EH (cell line): Measurements from ENCODE around the gene DHRS9.
"Not testable (repeated sequence)": the region's sequence is repeated elsewhere in the genome, so short reads cannot be mapped to it uniquely, and the experiment has no call there.

Source experiments
- DNase-seq: peaks from one replicate; pipeline ENCODE4 v3.0.0-alpha.2; 2015; ENCODE audit warnings: low read depth

Gene DHRS9

DNA sequence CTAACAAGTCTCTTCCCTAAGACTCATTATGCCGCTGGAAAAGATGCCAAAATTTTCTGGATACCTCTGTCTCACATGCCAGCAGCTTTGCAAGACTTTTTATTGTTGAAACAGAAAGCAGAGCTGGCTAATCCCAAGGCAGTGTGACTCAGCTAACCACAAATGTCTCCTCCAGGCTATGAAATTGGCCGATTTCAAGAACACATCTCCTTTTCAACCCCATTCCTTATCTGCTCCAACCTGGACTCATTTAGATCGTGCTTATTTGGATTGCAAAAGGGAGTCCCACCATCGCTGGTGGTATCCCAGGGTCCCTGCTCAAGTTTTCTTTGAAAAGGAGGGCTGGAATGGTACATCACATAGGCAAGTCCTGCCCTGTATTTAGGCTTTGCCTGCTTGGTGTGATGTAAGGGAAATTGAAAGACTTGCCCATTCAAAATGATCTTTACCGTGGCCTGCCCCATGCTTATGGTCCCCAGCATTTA, 26.3 kb downstream of the DHRS9 start:
- DNase-seq, result peak; percentile 89

DNA sequence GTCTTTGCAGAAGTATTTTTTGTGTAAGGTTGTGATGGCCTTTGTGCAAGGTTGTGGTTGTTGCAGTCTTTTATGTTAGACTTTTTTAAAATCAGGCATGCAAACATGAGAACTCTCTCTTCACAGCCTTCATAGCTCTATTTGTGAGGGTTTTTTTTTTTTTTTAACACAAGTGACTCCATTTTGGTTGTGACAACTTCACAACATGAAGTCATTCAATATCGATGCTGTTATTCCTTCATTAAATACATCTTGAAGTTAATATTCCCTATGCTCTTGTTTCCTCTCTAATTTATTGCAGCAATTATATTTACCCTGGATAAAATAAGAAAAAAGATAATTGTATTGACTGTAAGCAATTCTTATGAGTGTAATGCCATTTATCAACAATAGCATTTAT, 35.5 kb downstream of the DHRS9 start:
- no peak for DNase-seq

DNA sequence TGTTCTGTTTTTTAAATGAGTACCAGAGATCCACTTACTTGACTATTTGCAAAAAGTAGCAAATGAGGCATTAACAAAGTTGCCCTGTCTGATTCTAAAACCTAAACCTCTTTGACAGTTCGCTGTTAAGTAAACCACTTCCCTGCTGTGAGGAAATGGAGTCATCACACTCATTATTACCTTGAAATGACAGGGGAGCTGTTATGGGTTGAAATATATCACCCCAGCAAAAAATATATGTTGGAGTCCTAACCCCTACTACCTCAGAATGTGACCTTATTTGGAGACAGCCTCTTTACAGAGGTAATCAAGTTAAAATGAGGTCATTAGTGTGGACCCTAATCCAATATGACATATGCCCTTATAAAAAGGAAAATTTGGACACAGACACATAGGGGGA, 36.1 kb downstream of the DHRS9 start:
- DNase-seq, result no peak

DNA sequence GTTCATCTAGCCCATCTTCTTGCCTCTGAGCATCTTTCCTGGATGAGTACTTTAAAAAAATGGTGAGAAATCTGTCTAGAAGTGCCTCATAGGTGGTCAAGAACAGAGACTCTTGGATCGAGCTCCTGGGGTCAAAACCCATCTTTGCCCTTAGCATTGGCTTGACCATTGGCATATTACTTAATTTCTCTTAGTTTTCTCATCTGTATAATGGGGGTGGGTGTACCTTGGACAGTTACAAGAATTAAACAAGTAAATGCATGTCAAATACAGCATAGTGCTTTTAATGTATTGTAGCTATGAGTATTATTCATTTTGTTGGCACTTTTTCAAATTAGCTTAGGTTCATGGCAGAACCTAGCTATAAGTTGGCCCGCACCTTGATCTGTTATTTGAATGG, 36.8 kb downstream of the DHRS9 start:
- no peak for DNase-seq

DNA sequence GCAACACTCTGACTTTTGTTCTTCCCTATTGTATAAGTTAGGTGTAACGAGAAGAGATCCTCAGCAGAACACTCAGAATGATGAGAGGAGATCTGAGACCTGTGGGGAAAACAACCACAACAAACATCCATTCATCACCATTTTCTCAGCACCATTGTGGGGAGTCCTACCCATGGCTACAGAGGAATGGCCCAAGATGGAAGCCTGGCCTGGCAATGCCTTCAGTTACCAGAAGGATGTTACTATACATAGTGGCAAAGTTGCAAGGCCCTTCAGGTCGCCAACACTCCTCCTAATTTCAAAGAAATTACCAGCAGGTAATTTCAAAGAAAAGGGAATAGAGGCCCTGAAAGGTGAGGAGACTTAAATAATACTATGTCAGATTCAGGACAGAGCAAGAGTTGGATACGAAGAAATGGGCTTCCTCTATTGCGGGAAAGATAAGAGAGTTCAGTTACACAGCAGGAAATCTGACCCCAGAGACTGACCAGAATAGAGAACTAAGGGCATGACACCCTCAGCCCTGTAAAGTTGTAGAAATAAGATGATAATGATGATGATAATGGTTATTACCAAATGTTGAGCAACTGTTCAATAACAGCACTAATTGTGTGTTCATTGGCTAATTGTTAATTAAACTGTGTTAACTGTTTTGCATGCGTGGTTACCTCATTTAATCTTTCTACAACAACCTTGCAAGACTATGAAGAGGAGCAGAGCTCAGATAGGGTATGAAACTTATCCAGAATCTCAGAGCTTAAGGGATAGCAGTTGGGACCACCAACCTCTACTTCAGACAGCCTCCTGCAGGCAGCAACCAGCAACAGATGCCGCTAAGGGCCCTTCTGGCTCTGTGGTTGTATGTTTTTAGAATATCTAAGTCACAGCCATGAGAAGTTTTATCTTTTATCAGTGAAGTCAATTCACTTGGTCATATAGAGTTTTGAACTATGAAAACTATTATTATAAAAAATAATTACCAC, 37.5 kb downstream of the DHRS9 start:
- DNase-seq, result no peak

DNA sequence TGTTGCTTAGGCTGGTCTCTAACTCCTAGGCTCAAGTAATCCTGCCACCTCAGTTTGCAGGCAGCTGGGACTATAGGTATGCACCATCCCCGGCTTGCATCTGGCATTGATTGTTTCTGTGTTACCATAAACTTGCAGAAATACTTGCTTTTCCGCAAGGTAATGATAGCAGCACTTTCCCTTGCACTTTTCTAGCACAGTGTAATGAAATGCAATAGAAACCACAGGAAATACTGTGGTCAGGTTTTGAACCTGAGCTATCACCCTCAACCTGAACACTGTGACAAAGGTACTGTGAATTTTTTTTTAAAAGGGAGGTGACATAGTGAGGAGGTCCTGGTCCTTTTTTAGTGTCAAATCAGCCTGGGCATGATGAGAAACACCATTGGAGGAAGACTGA, 38.3 kb downstream of the DHRS9 start:
- no peak for DNase-seq

DNA sequence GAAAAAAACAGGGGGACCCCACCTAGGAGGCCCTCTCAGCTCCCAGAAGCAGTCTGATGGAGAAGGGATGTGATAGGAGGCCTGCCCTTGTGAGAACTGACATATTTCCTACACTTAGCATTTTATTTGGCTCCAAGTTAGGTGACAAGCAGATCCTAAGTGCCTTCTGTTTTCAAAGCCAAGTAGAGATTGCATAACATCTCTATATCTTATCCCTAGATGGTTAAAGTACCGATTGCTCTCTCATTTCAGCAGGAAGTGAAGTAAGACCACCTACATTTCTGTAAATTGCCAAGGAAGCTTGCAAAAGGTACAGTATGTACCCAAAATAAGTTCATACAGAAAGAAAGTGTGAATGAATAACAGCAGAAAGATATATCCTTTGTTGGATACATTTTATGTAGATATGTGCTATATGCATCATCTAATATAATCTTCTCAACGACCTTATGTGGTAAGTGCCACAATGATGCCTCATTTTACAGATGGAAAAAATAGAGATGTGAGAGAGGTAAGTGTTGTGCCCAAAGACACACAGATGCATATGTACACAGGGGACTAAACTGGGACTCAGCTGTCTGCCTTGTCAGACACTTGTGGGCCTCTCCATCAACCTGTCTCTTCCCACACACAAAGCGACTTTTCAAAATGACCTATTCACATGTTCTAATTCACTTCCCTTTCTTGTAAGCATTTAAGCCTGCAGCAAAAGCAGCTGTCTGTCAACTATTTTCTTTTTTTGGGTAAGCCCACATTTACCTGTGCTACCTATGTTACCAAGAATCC, 38.9 kb downstream of the DHRS9 start:
- DNase-seq, result no peak

DNA sequence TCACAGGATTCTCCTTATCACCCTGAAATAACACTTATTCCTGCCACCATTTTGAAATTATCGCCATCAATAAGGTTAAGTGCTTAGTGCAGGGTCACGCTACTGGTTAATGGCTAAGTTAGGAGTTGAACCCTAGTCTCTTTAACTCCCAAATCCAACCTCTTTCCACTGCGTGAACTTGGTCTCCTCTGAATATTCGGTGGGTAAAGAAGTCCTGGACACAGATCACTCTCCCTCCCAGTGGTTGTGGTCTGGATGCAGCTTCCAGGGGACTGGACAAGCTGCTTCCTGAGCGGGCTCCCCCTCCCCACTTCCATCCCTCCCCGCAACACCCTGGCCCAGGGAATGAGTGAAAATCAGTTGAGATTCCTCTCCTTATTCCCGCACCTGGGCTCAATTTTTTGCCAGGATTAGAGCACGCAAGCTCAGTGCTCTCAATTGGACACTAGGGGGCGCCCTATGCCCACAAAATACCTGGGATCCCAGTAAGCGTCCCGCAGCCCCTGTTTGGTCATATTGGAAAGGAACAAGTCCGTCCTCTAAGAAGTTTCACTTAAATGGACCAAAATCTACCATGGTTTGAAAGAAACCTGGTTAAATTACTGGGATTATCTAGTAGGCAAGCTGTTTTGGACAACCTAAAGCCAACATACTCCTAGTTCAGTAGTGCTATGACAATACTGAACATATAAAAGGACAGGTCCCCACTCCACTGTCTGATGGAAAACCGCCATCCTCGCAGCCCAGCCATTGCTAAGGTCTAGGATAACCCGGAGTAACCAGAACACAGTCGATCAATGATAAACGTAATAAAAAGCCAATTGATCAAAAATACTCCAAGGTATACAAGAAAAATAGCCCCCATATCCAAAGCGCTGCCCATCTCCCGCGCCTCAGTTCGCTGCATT, 40.4 kb downstream of the DHRS9 start:
- DNase-seq, result peak; percentile 68

DNA sequence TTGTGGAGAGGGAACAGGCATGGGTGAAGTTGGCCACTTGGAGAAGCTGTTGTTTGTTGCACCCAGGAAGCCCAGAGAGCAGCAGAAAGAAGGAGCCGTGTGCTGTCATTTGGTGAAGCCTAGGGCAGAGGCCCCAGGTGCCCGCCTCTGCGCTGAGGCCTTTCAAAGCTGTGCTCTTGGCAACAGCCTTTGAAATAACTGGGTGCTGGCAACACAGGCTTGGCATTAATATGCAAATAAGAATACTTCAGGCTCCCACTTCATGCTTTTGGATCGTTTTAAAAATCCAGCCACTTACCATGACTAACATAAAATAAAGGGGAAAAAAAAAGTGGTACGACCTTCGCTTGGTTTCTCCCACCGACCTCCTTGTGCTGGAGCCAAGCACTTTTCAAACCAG, 41.1 kb downstream of the DHRS9 start:
- DNase-seq, result no peak

DNA sequence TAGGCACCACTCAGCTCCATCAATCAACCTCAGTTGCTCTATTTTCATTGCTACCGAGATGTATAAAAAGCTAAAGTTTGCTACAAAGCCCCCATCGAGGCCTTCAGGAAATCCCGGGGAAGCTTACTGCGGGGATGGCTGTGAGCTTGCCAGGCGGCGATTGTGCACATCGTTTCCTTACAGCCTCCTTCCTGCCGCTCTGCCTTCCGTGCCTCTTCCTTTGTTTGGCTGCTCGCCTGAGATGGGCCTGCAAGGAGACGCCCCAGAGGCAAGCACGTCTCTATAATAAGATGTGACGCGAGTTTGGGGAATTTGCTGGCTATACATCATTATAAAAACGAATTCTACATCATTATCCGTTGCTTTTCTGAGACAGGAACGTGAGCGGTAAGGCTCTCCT, 41.6 kb downstream of the DHRS9 start:
- no peak for DNase-seq

DNA sequence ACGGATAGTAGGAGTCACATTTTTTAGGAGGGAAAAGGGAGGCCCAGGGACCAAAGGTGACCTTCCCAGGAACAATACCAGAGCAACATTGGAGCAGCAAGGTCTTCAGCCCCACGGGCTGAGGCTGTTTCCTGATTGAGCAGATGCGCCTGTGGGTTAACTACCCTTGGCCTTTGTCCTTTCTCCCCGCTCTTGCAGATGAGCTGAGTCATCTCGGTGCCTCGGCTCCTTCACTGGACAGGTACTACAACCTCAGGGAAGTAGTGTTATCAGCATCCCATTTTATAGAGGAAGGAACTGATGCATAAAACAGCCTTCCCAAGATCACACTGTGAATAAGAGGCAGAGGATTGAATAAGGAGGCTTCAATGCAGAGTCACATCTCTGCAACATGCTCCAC, 43.5 kb downstream of the DHRS9 start:
- no peak for DNase-seq

DNA sequence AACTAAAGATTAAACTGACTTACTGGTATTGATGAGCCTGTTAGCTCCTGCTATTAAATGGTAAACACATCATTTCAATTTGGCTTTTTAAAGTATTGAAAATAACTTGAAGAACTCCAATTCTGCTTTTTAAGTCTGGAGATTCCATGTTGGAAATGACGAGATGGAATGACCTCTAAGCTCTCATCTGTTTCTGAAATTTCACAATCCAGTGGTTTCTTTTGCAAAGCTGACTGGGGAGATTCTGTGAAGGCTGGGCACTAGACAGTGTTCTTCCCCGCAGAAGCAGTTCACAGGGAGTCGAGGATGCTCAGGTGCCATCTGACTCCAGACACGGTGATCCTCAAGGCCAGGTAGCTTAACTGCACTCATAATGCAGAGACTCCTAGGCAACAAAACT, 44.7 kb downstream of the DHRS9 start:
- no peak for DNase-seq

DNA sequence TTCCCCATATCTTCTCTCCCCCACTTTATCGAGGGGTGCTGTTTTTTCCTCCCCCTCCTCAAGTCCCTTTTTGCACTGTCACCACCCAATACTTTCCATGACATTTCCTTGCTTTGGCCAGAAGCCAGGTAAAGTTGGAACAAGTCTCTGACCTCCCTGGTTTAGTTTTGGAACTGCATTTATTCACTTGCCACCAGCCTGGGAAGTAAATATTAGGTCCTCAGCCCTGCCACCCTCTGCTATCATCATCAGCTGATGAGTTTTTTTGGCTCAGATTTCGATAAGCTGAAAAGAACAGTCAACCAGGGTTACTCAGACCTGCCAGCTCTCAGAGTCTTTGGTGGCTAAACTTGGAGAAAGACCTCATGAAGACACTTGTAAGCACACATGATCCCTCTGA, 47.0 kb downstream of the DHRS9 start:
- no peak for DNase-seq

DNA sequence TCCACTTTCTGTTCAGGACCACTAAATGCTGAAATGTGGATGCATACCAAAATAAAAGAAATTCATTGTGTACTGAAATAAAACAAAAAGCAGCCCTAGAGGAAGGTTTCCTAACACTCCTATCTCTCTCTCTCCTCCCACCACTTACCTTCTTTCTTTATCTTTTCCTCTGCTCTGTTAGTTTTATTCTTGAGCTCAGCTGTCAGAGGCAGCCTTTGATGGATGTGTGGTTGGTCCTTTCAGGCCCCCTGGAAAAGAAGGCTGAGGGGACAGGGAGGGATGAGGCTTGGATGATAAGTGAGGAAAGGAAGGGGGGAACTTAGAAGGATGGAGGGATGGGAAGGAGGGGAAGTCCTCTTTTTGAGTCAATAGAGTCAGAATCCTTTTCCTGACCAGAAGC, 47.6 kb downstream of the DHRS9 start:
- no peak for DNase-seq

DNA sequence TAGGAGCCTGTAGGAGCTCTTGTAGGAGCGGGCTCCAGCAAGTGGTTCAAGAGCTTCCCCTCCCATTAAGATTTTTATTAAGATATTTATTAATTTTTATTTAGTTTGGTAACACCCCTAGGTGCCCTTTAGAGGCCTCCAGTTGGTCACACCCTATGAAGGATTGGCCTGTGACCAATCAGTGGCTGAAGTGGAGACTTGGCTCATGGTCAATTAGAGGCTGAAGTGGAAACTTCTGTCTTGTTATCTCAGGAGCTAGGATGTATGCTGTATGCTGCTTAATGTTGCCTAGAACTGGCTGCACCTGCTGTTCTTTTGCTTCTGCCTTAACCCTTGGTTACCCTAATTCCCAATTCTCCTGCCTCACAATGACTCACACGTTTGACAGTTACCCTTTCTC, 48.7 kb downstream of the DHRS9 start:
- no peak for DNase-seq

DNA sequence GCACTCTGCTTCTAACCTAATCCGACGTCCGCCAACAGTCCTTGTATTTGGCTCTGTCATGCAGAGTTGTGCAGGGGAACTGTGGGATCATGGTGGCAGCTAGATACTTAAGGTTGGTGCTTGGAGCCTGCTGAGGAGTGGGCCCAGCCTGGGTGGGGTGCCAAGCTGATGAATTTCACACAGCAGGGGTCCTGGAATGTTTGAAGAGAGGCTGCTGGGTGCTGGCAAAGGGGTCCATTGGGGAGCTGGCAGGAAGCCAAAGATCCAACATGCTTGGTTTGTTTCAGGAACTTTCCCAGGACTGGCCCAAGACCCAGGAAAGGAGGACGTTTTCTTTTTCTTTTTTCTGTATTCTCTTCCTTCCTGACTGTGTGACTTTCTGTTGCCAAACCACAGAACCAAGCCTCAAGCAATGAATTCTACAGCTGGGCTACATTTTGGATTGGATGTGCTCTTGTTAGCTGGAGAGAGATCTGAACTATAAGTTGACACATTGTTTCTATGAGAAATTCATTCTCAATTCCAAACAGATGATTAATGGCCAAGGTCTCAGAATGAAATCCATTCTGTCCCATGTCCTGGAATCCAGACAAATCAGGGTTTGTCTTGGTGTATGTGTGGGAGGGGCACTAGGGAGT, 49.9 kb downstream of the DHRS9 start:
- DNase-seq, result peak; percentile 20

DNA sequence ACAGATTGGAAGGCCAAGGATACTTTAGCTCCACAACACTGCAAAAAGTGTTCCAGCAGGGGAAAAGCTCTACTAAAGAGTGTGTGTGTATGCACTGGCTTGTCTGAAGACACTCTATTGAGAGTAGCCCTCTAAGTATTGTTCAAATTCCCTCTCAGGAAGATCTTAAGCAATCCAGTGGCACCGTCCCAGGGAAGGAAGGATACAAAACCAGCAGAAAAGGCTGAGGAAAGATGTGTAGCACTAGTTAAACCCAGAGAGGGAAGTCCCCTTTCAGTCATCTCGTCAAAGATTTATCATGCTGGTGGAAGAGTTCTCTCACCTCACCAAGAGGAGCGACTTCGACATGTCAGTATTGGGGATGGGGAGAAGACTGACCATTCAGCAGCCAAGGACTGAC, 50.5 kb downstream of the DHRS9 start:
- DNase-seq, result no peak

DNA sequence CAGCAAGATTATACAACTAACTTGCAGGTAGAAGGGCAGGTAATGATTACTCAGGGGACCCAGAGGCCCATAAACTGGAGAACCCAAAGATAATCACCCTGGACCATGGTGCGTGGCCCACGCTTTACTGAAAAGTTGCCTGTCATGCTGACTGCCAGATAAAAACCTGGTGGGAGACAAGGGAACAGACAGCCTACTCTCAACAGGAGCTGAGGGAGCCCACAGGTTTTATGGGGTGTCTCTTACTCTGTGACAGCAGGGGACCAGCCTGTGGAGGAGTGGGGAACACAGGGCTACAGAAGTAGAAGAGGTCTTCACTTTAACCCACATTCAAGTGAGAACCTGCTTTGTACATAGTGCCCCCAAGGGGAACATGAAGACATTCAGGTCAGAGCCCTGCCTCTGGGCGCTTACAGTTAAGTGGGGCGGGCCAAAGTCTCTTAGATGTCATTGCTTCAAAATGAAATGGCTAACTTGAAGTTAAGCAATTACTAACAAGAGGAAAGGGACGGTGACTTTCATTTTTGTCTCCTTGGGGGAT, 60.4 kb downstream of the DHRS9 start:
- no peak for DNase-seq

DNA sequence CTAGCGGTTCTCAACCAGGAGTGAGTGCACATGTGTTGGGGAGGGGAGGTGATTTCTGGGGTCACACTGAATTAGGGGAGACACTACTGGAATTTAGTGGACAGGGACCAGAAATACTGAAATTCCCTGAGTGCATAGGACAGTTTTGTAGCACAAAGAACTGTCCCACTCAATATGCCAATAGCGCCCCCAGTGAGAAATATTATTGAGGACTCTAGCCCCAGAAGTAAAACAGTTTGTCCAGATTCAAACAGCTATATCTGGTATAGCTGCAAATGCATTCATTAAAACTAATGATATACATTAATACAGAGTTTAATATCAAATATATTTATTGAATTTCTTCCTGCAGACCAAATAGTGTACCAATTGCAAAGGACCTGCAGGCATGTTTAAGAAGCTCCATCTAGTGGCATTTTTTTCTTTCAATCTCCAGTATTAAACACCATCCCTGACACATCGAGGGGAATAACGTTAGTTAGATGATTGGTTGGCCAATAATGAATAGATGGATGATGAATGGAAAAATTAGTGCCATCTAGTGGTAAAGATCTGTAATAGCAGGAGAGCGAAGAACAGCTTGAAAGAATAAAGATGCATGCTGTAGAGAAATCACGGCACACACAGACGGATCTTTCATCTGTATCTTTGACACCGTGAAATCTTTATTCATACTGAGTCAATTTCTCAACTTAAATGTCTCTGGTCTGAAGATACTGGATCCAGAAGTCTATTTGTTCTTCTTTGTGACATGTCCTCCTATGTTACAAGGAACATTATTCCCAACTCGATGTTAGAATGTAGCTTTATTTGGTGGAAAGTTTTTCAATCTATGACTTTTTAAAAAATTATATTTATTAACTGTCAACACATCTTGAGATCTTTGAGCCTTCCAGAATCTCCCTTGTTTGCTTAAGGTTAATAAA, 62.5 kb downstream of the DHRS9 start:
- DNase-seq, result peak; percentile 51

DNA sequence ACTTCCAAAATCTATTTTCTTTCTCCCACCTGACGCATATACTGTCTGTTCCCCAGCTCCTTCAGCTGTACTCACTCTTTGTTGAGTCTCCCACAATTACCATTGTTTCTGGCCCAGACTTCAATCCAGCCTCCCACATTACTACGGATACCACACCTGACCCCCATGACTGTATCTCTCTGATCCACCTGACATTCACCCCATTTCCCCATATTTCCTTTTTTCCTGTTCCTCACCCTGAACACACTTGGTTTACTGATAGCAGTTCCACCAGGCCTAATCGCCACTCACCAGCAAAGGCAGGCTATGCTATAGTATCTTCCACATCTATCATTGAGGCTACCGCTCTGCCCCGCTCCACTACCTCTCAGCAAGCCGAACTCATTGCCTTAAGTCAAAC, 64.9 kb downstream of the DHRS9 start:
- not testable (repeated sequence) for DNase-seq
